CD4-positive, alpha-beta T cell treated with Interleukin-2 at 100 ng/mL for 4 hours (primary cell): ENCODE measurements around the gene MOV10L1.
"Not testable (repeated sequence)": the region's sequence is repeated elsewhere in the genome, so short reads cannot be mapped to it uniquely, and the experiment has no call there.

ENCODE experiments used
- DNase-seq: peaks from one replicate; pipeline ENCODE4 v3.0.0-alpha.2; 2020; ENCODE audit warnings: low spot score

Gene MOV10L1

DNA sequence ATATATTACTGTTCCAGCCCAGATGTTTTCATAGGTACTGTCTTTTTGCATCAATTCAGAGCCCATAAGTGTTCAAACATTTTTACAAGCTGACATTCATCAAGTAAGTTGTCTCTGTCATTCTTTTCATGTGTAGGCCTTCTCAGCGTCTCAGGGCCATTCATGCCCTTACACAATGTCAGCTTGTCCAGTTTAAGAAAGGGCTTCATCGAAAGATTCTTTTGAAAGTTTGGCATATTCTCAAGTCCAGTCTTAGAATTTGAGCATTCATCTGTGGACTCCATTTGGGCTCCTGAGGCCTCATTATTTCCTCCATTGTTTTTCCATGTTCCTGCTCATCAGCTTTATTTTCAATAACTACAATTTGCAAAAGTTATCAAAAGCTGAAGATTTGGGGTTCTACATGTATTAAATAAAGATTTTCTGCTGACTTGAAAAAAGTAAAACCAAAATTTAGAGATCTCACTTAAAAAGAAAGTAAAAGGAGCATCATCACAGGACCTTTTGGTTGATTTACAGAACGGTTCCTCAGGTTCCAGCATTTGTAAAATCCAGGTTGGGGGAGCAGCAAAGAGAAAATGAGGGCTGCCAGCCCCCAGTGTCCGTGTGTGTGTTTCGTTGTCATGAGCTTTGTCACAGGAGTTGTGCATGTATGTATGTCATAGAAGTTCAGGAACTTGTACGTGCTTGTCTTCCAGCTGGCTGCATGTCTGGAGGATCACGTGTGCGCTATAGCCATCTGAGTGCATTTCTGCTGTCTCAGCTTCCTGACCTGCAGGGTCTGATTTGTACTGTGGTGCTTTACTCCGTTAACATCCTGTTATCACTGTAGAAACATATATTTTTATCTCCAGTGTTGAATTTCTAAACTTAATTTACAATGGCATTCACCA is 15.6 kb downstream of the MOV10L1 start:
- peak; percentile 7 for DNase-seq

DNA sequence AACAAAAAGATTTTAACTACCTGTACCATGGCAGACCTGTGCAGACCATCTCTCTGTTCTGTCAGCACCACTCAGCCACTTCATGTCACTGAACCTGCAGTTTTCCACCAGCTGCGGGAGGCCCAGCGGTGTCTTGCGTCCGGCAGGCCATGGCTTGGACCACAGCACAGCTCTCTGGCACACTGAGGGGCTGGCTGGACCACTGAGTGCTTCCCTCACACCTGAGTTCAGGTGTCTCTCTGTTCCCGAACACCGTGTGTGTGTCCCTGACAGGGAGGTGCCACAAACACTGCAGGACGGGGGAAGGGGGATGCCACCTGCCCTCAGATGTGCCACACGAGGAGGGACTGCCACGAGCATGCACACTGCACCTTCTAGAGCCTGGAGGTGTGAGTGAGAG is 17.7 kb downstream of the MOV10L1 start:
- DNase-seq, result no peak

DNA sequence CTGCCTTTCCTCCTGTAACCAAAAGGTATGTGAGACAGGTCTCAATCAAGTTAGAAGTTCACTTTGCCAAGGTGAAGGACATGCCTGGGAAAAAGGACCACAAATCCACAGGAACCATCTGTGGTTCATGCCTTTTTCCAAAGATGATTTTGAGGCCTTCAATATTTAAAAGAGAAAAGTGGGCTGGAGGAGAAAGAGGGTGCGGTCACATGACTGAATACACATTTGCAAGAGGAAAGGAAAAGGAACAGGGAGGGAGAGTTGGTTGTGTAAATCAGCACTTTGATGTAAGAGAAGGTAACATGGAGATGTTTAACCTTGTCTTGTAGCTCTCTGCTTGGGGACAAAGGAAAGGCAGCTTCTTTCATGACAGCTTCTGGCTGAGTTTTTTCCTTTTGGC is 21.2 kb downstream of the MOV10L1 start:
- no peak for DNase-seq

DNA sequence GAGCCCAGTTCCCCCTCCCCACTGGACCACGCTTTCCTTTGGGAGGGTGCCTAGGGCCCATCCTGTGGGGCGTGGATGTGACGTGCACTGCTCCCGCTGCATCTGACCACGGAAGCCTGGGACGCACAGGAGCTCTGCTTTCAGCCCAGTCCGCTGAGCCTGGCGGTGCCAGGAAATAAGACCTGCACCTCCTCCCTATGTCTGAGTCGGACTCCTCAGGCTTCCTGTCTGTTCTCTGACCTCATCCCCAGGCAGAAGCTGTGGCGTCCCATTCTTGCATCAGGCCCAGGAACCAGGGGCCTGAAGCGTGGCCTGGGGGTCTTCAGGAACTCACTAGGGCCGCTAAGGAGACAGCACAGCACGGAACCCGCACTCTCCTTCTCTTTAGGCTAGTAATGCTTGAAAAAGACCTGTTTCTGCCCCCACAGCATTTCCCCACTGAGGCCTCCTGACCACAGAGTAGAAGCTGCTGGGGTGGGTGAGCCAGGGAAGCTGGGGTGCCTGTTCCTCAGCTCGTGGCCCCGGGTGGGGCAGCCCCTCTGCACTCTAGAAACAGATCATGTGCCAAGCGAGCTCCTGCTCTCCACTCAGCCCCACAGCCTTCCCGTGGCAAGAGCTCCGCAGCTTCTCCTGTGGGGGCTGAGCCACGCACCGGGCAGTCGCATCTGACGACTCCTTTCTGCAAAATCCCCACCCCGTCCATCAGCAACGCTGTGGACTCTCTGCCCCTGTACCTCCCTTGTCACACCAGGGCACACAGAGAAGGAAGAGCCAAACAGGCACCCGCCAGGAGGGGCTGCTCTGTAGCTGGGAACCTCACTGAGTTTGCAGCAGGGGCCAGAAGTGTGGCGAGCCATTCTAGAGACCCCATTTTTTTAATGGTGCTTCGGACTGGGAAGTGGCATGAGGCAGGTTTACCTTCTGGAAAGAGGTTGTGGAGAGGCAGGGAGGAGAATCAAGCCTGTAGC is 22.6 kb downstream of the MOV10L1 start:
- no peak for DNase-seq

DNA sequence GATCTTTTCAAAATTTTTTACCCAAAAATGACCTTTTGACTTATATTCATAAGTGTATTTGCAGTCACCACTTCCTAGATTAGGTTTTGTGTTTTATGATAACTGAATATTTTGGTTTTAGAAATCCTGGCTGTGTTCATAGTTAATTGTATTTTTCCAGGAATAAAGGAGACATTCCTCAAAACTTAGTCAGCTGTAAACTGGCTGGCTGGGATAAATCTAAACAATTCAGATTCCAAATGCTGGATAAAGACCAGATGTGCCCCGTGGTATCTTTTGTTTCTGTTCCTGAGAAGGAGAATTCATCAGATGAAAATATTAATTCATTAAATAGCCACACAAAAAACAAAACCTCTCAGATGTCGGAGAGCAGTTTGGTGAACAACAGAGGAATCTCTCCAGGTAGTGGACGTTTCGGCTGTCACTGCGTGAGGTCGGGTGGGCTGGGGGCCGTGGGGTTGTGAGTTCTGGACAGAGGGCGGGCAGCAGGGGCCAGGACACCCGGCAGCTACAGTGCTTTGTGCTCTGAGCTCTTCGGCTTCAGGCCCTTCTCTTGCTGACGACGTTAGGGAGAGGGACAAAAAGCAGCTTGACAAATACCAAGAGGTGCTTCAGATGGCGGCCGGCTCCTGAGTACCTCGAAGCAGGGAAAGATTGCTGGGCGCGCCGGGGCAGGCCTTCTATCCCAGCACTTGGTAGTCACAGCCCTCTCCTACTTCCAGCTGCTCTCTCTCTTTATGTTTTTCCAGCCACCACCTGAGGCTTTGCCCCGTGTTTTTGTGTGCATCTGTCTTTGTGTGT is 24.6 kb downstream of the MOV10L1 start:
- no peak for DNase-seq

DNA sequence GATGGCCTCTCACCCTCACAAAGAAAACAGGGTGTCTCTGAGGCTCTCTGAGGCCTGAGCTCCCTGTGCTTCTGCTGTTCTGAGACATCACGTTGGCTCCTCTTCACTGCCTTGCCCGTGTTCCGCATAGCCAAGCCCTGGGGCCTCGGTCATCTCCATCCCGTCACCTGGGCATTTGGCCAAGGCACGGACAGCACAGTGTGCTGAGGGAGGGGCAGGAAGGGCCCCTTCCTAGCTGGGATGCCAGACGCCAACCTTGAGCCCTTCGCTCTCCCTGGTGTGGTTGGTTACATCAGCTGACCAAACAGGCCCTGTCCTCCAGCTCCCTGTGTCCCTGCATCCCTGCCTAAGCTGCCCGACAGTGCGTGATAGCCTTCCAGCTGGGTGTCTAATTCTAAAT is 25.9 kb downstream of the MOV10L1 start:
- no peak for DNase-seq

DNA sequence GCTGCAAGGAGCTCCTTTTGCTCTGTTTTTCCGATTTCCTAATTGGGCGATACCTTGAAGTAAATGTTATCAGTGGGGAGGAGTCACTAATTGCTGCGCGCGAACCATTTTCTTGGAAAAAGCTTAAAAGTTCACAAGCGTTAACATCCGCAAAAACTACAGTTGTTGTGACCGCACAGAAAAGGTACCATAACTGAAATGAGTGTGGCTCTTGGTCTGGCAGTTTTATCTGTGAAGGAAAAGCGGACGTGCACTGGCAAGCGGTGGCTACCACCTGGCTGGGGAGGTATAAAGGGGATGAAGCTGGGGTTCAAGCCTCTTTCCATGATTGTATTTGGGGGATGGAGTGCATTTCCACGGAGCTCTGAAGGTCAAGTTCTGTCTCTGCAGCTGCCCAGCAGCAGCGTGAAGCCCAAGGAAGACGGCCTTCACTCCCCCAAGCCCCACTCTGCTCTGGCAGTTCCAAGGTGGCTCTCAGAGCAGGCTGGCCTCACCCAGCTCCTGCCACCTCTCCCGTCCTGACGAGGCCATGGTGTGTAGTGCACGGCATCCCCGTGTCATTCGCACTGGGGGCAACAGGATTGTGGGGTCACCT is 27.5 kb downstream of the MOV10L1 start:
- DNase-seq, result no peak

DNA sequence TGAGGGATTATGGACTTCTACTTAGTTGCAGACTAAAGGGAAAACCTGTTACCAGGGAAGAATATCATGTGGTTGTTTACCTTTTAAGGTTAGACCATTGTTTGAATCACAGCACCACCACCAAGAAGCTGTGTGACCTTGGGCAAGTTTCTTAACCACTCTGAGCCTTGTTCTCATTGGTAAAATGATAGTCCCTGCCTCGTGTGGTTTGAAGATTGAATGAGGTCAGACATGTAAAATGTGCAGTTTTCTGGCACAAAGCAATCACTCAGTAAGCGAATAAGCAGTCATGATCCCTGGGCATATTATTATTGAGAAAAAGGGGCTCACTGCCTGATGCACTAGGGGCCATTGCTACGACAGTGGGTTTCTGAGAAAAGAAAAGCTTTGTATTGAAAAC is 28.3 kb downstream of the MOV10L1 start:
- DNase-seq, result no peak

DNA sequence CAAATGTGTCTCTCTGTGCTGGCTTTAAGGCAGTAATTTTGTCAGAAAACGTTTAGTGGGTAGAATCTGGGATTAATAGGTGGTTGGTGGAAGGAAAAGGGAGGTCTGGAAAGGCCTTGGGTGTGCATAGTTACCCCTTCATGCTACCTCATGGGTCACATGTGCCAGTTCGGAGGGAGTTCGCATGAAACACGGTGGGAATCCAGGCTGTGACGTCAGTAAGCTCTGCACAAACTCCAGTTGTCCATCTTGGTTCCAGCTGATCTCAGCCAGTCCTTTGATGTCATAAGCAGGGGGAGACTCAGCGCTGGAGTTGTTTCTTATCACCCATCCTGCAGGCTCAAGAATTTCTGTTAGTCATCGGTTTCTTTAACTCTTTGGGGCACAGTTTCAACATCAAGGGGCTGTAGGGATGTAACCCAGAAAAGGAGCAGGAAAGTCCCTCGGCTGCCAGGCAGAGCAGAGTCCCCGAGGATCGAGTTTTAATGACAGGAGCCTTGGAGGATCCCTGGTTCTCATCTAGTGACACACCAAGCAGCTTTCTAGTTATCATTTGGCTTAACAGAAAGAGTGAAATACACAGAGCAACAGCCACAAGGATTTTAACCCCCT is 28.9 kb downstream of the MOV10L1 start:
- DNase-seq, result no peak

DNA sequence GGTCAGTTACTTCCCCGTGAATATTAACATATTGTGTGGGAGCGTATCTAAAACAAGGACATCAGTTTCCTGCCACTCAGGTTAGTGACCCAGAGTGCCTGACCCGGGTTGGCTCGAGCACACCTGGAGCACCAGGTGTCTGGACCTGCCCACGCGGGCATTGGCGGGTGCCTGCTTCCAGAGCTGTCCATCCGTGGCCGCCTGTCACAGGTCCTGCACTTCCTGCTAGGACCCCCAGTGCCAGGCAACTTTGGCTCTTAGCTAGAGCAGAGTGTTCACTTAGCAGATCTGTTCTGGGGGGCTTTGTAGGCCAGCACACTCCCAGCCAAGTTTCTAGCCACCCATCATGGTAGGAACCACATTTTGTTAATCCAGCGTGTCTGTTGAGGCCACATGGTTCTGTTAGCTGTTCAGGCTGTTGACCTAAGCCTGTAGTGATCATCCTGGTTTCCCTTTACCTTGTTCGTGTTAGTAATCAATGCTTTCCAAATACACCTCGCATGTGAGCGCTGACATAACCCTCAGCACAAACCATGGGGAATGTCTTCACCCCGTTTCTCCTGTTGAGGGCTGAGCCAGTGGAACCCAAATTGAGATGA is 29.5 kb downstream of the MOV10L1 start:
- no peak for DNase-seq

DNA sequence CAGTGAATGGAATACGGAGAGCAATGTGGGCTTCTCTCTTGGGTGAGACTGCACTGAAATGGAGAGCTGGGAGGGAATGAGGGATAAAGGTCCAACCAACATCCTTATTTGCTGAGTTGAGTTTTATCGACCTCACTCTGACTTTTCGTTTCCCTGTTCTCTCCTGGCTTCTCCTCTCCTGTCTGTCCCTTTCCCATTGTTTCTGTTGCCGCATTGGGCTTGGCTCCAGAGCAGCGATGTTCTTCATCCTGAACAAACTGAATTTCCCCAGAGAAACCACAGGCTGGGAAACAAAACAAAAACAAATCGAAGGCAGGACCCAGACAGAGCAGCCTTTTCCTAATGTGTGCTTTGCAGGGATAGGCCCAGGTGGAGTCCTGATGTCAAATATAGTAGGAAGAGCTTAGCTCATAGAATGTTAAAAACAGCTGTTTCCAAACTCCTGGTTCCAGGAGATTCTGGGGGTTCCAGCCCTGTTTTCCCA is 30.0 kb downstream of the MOV10L1 start:
- DNase-seq, result no peak

DNA sequence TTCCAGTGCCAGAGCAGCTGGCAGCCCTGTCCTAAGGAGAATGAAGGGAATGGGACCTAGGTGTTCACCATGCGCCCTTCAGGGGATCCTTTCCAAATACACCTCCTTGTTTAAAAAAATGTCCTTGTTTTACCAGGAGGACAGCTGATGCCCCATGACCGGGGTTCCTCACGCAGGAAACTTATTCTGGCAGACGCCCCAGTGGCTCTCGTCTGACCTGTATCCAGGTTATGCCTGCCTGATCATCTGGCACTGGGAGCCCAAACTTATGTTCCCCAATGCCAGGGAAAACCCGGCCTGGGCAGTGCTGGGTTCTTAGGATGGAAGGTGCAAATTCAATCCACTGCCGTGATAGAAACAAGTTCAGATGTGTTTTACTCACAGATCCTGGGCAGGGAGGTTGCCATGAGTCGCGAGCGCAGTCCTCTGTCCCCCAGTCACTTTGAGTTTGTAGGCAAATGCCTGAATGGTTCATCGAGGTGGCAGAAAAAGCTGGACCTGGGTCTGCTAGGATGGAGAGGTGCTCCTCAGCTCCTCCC is 31.5 kb downstream of the MOV10L1 start:
- no peak for DNase-seq

DNA sequence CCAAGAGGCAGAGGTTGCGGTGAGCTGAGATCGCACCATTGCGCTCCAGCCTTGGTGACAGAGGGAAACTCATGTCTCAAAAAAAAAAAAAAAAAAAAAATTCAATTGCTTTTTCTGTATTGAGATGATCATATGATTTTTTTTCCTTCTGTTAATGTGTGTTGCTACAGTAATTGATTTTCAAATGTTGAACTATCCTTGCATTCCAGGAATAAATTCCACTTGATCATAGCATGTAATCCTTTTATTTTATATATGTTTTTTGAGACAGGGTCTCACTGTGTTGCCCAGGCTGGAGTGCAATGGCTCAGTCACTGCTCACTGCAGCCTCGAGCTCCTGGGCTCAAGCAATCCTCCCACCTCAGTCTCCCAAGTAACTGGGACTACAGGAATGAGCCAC is 33.3 kb downstream of the MOV10L1 start:
- no peak for DNase-seq

DNA sequence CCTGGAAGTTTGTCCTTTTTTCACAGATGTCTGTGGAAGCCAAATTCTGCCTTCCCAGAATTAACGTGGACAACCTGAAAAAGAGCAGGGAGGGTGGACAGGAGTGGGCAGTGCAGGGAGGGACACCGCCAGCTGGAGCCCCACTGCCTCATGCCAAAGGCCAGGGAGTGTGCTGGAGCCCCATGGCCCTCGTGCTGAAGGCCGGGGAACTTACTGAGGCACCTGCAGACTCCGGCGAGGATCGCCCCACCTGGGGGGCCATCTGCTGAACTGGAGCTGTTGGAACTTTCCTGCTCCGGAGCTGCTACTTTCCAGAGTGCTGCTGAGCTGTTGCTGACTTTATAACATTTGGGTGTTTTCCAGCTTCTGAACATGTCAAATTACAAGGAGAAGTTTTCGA is 35.2 kb downstream of the MOV10L1 start:
- DNase-seq, result no peak

DNA sequence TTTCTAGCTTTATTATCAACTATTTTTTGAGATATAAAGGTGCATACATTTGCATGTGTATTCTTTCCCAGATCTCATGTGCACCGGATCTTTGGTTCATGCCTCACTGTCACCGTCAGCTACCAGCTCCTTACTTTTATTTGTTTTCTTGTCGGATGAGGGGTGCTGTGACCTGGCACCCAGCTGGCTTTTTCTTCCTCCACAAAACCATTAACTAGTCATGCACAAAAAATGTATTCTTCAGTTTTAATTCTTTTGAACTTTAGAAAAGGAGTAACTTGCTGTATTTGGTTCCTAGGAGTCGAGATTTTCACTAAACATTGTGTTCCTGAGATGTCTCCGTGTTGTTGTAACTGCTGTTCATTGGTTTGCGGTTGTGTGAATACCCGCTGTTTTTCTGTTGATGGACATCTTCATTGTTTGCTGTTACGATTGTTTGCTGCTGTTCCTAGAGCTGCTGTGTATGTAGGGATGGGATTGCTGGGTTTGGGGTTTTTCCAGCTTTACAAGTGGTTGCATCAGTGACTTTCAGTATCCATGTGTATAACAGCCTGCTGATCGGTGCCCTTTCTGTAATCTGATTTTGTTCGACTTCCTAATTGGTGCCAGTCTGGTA is 39.4 kb downstream of the MOV10L1 start:
- no peak for DNase-seq

DNA sequence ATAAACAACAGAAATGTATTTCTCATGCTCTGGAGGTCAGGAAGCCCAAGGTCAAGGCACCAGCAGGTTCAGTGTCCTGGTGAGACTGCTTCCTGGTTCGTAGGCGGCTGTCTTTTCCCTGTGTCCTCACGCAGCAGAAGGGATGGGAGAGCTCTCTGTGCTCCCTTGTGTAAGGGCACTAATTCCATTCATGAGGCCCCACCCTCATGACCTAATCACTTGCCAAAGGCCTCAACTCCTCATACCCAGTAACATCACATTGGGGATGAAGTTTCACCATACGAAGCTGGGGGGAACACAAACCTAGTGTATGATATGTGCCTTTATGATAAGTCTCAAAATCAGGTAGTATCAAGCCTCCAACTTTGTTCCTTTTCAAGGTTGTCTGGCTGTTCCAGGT is 42.1 kb downstream of the MOV10L1 start:
- DNase-seq, result no peak

DNA sequence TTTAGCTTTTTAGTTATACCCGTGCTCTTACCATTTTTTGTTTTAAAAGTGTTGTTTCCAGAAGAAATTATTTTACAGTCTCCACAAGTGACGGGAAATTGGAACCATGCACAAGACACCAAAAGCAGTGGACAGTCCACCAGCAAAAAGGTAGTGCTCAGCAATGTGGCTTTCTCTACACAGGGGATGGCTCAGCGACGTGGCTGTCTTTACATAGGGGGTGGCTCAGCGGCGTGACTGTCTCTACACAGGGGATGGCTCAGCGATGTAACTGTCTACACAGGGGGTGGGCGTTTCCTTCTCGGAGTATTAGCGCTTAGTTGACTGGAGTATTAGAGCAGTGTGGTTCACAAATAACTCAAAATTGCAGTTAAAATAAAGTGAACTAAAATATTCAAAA is 44.7 kb downstream of the MOV10L1 start:
- DNase-seq, result no peak

DNA sequence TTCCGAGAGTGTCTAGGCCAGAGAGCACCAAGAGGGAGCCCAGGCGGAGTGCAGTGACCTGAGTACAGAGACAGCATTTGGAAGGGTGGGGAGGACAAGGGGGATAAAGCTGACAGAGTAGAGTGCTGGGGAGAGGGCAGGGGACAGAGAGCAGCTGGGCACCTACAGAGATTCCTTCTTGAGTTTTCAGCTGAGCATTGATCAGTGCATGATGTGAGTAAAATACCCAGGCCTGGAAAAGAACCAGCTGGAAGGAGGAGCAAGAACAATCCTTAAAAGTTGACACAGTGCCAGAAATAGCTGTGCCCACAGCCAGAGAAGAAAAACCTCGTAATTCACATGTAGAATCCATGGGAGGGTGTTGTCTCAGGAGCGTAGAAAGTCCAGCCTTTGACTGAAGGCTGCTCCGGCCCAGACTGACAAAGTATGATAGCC is 46.8 kb downstream of the MOV10L1 start:
- DNase-seq, result no peak

DNA sequence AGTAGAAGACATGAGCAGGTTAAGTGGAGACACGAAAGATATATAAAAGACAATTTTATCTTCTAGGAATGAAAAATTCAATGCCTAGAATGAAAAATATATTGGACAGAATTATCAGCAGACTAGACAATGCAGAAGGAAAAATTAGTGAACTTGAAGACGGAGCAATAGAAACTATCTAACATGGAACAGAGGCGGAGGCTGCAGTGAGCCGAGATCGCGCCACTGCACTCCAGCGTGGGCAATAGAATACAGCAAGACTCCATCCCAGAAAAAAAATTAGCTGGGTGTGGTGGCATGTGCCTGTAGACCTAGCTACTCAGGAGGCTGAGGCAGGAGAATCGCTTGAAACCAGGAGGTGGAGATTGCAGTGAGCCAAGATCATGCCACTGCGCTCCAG is 47.5 kb downstream of the MOV10L1 start:
- DNase-seq, result not testable (repeated sequence)

DNA sequence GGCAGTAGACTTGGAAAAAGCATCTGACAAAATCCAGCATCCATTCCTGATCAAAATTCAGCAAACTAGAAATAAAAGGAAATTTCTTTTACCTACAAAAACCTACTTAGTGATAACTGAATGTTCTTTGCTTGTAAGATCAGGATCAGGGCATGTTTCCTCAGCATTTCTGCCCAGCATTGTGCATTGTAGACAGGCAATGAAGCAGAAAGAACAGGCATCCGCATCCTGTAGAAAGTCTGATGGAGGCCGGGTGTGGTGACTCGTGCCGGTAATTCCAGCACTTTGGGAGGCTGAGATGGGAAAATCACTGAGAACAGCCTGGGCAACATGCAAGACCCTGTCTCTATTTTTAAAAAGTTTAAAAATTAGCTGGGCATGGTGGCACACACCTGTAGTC is 48.2 kb downstream of the MOV10L1 start:
- no peak for DNase-seq
